Skin of body (tissue), 2 donors: ENCODE results near the gene KHDC4. TPM values are rescaled to one million over a fixed set of nuclear protein-coding genes. Genes with fewer than 3 reads are reported as not detected.

Source experiments
- DNase-seq: peaks from one replicate; lab custom pipeline; 2025; lab: John Stamatoyannopoulos, UW
- total RNA-seq: library from RNA; depleted of rRNA; stranded (reverse); fragments of >200 nt; gene quantifications from one replicate; pipeline ENCODE4 v1.2.3, GENCODE V29; 2014

Gene KHDC4
- 44.5 TPM for total RNA-seq

DNA sequence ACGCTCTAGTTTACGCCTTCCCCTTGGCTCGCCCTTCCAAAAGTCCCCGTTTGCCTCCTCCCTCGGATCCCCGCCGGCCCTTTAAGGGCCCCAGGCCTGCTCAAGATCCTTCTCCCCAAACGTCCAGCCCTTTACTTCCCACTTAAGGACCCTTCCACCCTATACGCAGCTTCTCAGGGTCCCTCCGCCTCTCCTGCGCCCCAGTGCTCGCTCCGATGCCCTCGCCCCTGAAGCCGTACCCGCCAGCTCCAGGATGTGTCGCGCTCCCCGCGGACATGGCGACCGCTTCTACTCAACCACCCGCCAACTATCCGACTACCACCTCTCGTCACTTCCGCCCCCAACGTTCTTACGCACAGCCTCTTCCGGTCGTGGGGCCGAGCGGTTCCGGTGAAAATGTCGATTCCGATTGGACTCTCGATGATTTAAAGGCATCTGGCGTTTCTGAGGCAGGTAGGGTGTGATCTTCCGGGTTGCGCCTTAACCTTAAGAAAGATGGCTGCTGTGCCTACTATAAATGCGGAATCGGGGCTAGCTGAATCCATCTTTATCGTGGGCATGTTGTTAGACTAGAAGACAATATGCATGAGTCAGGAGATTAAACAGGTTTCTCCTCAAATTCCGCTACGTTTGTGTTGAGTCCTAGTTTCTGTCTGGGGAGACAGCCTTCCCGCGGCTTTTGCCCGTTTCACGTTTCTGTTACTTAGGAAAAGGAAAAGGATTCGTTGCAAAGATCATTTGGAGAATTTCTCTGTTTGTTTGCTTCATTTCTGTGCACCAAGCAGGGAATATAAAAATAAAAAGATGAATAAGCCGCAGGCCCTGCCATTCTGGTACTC, at the start of gene KHDC4:
Gene KHDC4 (minus strand): TSS at position 317 of the 839 bp plus-strand sequence. CDS start 40 bp downstream, at position 277.
- peak; percentile 100 for DNase-seq

DNA sequence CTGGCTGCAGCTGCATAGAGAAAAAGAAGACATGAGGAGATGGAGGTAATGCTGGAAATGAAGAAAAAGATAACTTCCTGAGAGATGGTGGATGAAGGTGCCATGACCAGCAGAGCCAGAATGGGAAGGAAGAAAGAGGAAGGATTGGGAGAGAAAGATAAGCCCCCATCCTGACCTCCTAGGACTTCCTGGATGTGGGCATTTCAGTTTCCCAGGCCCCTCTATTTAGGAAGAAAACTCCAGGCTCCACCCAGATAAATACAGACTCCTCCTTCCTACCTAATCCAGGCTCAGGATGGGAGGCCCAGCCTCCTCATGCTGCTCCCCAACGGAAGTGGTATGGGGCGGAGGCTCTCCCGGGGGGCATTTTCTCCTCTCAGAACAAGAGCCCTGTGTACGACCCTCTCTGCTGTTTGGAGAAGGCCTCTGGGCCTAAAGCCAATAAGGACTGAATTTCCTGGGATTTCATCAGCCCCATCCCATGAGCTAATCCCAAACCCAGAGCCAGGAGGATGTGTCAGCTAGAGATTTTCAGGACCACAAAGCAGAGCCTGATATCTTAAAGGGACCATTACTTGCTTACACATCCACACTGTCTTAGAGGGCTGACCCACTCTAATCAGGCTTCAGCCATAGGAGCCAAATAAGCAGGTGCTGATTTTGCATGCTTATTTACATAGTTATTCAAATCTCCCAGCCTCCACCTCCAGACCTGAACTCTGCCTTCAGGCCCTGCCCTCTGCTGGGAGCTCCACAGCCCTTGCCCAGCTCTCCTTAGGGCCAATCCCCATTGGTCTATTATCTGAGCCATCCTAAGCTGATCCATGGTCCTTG, 49.2 kb upstream of the KHDC4 start:
- DNase-seq: peak; percentile 98

DNA sequence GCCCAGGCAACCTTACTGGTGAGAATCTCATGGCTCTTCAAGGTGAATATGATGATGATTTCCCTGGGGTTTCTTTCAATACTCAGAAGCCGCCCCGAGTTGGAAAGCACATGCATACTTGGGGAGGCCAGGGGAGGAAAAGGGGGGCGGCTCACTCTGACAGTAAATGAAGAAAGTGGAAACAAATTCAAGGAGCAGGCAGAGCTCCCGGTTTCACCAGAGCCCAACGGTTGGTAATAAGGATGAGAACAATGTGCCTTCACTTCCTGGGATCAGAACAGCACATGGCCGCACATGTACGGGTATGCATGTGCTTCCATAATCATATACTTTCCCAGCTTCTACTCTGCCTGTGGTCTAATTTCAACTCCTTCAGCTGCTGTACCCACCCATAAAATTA, 47.9 kb upstream of the KHDC4 start:
- DNase-seq: no peak

DNA sequence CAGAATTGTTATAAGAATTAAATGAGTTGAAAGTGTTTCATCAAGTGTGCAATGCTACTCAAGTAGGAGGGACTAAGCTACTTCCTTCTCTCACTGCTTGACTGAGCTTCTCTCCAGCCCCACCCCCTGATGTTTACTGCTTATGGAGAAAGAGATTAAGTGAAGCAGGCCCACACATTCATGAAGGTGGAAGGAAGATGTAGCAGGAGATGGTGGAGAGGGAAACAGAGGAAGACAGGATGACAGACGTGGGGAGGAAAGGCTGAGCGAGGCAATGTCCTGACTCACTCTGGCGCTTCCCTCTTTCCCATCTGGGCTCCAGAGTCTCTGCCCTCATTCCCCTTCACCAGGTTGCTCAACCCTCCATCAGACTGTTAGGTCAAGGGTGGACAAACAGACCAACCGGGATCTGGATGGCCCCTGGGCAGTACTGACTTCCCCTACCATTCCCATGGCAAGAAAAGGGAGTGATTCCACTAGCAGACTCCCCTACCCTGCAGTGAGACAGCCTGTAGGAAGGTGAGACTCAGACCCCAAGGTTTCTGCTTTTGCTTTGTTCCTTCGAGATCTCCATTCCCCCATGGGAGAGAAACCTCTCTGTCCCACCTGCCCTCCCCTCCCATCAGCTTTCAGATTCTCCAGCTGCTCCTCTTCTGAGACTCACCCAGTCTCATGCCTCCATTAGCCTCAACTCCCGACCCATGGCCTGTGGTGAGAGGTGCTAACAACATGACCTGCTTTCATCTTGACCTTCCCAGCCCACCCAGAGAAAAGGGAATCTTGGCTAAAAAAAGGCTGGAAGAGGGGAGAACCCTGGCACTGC, 47.3 kb upstream of the KHDC4 start:
- peak; percentile 24 for DNase-seq

DNA sequence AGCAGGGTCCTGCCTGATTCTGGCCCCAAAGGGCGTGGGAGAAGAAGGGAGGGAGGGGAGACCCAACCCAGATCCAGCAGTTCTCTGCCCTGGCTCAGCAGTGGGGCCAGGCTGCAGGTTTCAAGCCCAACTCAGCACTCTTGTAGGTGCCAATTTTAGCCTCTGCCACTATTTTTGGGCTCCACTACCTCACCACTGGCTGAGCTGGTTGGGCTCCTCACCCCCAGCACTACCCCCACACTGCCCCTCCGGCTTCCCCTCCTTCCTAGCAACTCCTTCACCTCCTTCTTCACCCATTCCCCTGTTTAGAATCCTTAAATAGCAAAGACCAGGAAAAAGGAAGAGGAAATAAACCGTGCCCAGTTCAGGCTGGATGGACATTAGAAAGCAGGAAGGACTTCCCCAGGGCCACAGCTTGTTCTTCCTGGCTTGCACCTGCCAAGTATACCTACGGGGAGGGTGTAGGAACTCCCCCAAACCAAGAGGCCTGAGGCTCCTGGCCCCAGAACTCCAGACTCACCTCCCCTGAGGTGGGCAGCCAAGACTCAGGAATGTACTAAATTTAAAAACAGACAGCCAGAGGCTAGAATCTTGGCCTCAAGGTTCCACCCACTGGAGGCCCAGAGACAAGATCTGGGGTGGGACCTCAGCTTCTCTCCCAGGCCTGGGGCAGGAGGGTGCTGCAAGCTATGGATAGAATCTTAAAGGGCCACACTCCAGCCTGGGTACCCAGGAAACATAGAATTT, 45.6 kb upstream of the KHDC4 start:
- DNase-seq: no peak

DNA sequence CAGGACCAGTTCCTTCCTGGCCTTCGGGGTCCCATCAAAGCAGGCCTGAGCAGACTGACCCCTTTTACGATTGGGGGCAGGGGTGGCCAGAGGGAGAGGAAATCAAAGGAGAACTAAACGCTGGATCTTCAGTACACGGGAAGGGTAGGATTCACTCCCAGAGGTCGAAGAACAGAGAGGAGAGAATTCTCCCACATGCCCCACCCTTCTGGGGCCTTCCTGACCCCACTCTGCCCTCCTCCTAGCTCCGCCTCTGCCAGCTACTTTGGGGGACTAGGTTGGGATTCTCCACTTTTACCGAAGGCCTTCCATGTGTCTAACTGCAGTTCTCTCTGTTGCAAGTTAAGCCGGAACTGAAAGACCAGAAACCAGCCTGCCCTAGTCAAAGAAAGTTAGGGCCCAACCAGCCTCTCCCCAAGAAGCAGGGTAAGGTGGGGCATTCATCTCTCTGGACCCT, 44.8 kb upstream of the KHDC4 start:
- DNase-seq: peak; percentile 23

DNA sequence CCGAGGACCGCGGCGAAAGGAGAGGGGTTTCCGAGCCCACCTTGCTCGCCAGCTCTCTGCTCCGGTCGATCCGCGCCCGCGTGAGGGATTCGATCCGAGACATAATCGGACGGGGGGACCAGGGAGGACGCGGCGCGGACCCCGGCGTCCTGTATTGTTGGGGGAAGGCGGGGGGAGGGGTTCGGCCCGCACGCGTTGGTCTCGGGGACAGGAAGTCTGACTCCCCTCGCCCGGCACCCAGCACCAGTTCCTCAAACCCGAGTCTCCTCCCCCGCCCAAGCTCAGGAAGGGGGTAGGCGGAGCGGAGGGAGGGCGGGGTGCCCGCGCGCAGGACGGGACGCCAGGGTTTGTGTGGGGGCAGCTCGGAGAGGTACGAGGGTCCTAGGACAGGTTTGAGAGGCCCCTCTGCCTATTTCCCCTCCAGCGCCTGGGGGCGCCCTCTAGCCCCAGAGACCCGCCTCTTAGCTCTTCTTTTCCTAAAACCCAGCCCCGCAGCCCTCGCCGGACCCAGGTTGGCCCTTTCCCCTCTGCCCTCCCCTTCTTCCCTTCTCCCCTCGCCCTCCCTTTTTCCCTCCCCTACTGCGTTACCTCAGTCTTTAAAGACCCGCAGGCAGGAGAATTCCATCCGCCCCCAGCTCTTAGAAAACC, 44.2 kb upstream of the KHDC4 start, which contains the start of gene ARHGEF2:
Gene ARHGEF2 (minus strand): TSS at position 223 of the 648 bp plus-strand sequence. CDS start 120 bp downstream, at position 103.
- peak; percentile 33 for DNase-seq

DNA sequence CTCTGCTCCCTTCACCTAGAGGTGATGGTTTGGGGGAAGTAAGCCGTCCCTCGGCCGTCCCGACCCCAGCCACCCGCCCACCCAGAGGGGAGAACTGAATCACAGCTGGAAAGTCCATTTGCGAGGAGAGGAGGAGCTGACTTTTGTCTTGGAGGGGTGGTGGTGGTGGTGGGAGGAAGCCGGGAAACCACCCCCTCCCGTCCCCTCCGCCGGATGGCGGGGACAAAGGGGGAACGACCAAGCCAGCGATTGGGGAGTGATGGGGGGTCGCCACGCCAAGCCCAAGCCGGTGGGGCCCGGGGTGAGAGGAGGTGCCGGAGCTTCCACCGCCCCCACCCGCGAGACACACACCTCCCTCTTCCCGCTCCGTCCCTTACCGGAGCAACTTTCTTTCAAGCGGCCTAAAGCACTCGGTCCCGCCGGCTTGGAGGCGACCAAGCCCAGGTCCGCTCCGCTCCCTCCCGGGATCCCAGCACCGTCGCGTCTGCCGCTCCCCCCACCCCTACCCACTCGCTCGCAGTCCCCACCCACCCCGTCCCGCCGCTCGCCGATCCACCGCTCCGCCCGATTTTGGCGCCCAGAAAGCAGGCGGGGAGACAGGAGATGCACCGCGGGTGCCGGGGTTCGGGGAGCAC, 43.6 kb upstream of the KHDC4 start:
- DNase-seq: peak; percentile 40

DNA sequence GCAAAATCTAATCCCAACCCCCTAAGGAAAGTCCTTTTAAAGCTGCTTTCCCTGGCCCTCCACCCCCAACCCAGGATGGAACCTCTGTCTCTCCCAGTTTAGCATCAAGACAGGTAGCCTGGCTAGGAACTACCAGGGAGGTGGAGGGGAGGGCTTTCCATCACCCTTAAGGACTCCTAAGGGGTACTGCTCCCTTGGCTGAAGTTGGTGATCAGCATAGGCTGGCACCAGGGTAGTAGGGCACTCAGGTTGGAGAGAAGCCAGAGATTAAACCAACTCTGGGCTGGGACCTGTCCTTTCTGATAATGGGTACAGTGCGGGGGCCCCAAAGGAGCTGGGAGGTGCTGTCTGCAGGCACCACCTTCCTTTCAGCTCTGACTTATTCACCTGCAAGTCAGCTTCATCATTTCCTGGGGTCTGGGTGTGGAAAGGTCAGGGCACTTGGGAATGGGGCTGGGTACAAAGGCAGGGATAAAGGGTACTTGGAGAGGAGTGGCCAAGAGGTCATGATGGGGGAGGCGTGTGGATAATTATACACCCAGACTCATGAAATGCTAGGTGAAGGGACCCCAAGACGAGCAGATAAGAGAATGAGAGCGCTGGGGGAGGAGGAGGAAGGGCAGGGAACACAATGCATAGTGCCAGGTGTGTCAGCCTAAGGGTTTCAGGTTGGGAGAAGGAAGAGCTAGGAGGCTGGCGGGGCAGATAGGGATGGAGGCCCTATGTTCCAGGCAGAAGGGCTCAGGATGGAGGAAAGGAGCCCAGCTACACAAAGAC, 42.9 kb upstream of the KHDC4 start:
- no peak for DNase-seq

DNA sequence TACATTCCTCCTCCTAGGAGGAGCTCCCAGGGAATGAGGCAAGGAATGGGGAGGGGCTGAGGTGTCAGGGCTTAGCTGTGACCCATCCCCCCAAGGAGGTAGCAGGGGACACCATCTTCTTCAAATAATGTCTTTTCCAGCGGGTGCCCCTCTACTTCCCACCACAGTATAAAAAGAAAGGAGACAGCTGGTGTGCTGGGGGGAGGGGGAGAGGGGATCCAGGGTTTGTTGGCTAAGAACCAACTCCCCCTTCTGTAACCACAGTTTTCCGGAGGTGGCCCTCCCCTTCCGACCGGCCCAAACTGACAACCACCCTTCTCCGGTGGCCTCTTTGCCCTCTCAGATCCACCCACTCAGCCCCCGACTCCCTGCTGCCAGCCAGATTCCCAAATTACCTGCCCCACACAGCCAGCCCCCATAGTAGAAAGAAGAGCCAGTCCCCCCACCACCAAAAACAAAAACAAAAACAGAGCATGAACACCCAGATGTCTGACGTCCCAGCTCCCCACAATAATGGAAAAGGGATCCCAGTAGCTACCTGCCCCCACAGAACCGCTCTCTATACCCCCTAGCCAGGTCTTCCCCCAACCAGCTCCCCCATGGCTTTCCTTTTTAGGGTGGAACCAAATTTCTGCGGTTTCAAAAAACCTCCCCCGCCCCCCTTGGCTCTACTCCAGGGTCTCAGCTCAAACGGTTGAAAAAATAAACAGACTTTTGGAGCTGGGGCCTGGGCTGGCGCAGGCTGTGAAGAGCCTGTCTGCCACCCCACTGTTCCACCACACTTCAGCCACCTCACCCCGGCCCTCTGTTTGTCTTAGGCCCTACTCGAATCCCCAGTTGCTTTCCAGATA, 42.1 kb upstream of the KHDC4 start:
- peak; percentile 49 for DNase-seq

DNA sequence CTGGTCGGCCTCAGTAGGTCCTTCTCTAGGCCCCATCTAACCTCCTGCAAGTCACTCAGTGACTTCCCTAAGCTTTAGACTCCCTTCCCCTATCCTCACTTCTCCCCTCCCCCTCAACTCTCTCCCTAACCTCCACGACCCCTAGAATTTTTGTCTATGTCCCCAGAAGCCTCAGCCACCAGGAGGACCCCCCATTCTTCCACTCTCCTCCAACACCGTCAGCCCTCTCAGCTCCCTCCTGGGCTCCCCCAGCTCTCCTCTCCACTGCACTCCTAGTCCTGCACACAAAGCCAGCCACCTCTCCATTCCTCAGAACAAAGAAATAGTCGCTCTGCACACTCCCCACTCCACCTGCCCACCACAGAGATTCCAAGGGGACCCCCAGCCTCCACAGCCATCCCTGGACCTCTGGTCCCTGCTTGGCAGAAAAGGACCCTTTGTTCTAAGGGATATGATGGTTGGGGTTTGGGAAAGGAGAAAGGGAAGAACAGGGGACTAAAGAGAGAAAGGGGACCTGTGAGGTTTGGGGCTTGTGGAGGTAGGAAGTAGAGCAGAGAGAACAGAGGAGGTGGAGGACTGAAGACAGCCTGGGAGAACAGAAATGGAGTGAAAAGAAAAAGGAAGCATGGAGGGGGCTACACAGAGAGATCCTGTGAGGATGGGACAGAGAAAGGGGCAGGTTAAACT, 41.3 kb upstream of the KHDC4 start:
- DNase-seq: no peak

DNA sequence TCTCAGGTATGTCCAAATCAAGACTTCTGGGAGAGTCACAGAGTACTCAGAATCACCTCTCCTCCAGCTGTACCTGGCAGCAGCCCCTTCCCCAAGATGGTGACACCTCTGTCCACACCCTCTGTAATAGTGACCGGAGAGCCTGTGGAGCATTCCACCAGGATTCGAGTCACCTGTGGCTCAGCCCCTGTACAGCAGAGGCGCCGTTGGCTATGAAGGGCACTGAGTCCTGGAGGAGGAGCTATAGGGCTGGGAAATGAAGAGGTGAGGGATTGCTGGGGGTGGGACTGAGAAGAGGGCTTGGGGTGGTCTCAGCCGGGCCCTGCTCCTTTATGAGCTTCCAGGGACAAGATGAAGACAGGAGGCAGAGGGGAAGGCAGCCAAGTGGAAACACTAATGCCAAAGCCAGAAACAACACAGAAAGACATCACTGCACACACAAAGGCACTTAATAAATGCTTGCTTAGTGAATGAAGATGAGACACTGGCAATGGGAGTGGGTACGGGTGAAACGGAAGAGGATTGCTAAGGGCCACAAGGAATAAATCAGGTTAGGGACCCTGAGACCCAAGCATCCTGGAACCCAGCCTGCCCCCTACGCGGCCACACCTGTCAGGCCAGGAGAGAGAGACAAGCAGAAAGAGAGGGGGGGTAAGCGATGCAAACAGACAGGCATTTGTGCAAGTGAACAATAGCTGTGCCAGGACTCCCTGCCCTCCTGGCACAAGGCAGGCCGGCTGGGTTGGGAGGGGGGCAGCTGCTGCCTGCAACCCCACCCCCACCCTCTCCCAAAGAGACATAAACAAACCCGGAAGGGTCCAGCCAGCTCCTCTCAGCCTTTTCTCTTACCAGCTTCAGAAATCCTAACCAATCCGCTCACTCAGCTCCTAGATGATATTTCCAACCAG, 40.2 kb upstream of the KHDC4 start:
- DNase-seq: no peak

DNA sequence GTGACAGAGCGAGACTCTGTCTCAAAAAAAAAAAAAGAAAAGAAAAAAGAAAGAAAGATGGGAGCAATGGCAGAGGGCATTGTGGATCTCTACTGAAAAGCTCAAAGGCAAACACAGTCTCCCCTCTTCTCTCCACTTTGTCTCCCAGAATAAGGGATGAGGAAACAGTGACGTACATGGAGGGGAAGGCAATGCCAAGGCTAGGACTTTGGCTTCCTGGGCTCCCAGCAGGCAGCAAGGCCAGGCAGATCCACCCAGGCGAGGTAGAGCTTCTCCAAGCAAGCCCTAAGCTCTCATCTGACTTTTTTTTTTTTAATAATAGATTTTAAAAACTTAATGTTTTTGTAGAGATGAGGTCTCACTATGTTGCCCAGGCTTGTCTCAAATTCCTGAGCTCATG, 39.5 kb upstream of the KHDC4 start:
- no peak for DNase-seq

DNA sequence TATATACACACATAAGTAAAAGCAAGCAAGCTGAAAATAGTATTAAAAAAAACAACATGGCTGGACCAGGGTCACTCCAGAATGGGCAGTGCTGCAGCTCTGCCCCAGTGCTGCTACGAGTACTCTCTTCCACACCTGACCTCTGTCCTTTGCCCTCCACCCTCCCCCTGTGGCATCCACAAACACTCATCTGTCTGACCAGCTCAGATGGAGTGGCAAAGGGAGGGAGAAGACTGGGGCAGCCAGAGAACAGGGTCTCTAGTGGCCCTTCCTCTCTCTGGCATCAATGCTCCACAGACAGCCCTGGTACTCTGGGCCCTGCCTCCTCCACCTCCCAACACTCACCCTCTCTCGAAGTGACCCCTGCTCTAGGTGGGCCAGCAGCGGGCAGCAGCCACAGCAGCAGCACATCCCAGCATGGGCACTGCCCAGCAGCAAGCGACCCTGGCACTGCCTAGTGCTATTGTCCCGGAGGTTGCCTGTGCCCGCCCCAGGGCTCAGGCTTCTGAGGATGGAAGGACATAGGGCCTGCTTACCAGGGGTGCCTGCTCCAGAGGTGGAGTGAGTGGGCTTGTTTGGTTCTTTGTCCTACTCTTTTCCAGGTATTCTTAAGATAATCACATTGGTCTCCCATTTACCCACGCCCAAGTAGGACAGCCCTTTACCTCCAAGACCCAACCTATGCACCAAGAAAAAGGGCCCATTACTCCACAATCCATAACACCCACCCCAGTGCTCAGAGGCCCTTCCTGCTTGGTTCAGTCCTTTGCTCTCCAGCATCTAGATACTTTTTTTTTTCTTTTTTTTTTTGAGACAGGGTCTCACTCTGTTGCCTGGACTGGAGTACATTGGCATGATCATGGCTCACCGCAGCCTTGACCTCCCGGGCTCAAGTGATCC, 37.9 kb upstream of the KHDC4 start:
- DNase-seq: no peak

DNA sequence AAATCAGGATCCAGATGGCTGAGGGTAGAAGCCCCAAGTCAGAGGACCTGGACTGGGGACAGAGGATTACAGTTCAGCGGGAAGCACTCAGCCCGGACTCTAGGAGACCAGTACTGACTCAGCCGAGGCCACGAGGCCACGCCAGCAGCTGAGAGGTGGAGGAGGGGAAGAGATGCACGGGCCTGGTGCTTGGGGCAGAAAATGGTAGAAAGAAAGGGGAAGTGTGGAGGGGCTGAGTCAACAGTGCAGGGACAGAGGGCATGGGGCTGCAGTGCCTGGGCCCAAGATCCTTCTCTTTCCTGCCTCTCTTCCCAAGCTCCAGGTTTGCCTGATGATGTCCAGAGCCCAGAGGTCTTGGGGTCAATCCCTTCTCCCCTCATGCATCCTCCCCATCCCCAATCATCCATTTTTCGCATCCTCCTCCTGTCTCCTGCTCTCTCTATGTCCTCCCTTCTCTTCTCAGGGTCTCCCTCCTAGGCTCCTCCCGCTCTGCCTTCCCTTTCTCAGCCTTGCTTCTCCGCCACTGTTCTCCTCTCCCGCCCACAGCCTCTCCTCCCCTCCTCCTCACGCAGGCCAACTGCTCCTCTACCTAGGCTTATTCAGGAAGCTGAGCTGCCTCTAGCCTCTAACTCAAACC, 36.4 kb upstream of the KHDC4 start:
- DNase-seq: no peak
